ENCODE measurements around the gene C11orf68.
"Not testable (repeated sequence)": the region's sequence is repeated elsewhere in the genome, so short reads cannot be mapped to it uniquely, and the experiment has no call there.

- not testable (repeated sequence) for TF ChIP-seq EZH2 (IDR thresholded peaks at IDR 0.05; ENCODE audit: insufficient read depth, low read length); CTCF (IDR thresholded peaks at IDR 0.05; ENCODE audit: insufficient read depth, low read depth, low read length)
Measured at GRCh38 chr11:65892137-65892540, 26.7 kb downstream of the C11orf68 start.
